Naive thymus-derived CD4-positive, alpha-beta T cell (primary cell): ENCODE measurements around the gene SCGB3A1. TPM values are rescaled to one million over a fixed set of nuclear protein-coding genes. Genes with fewer than 3 reads are reported as not detected.

Experiments
- ATAC-seq: fragments of 150-1000 bp; cut with Tn5 transposase; 2 replicates; pipeline ENCODE4 v1.10.0; 2021; ENCODE audit warnings: mild to moderate bottlenecking, moderate library complexity
- CTCF ChIA-PET: fragments of 350-600 bp; sonication (Branson Sonifier 250); formaldehyde crosslinking; loops from one replicate; lab custom pipeline; 2021; ENCODE audit warnings: antibody characterized with exemption; lab: Charles Lee
- POLR2A ChIA-PET: fragments of 350-600 bp; sonication (Branson Sonifier 250); formaldehyde crosslinking; loops from one replicate; lab custom pipeline; 2021; ENCODE audit warnings: antibody characterized with exemption, inconsistent platforms; lab: Charles Lee
- DNase-seq, 9 donors: peaks; one replicate each; pipeline versions ENCODE4 v3.0.0 to v3.0.0-alpha.2; 2020 to 2022; ENCODE audit warnings: mixed read lengths in 1 of 9
- H3K27ac ChIP-seq: one replicate; pipeline ENCODE4 v1.7.0; 2013; ENCODE audit warnings: mild to moderate bottlenecking, low read depth, low read length, moderate library complexity
- H3K27me3 ChIP-seq, 2 donors: one replicate each; pipeline ENCODE4 v1.7.0; 2013; ENCODE audit warnings: low read length in 2 of 2, mild to moderate bottlenecking in 2 of 2, moderate library complexity in 2 of 2; ENCODE audit not compliant: control insufficient read depth in 2 of 2, insufficient read depth in 2 of 2
- H3K36me3 ChIP-seq, 3 experiments: 1 replicate in 2 of 3; 2 replicates in 1 of 3; pipeline ENCODE4 v1.7.0; 2013; ENCODE audit warnings: low read length in 3 of 3, mild to moderate bottlenecking in 3 of 3, moderate library complexity in 1 of 3; ENCODE audit not compliant: insufficient read depth in 3 of 3, control insufficient read depth in 2 of 3
- H3K4me1 ChIP-seq, 2 donors: one replicate each; pipeline ENCODE4 v1.7.0; 2013; ENCODE audit warnings: low read length in 2 of 2, mild to moderate bottlenecking in 2 of 2, moderate library complexity in 1 of 2; ENCODE audit not compliant: control insufficient read depth in 2 of 2, insufficient read depth in 2 of 2
- H3K4me3 ChIP-seq: 2 replicates; pipeline ENCODE4 v1.7.0; 2013; ENCODE audit warnings: mild to moderate bottlenecking, low read length
- H3K9me3 ChIP-seq, 3 experiments: 1 replicate in 2 of 3; 2 replicates in 1 of 3; pipeline ENCODE4 v1.7.0; 2013; ENCODE audit warnings: low read length in 3 of 3; ENCODE audit not compliant: control insufficient read depth in 2 of 3
- H3K27ac Mint-ChIP-seq, 9 donors: one replicate each; pipeline ENCODE4 v1.8.0; 2020 to 2022; ENCODE audit warnings: mixed read lengths in 9 of 9, mild to moderate bottlenecking in 8 of 9, moderate library complexity in 5 of 9, inconsistent platforms in 2 of 9
- H3K27me3 Mint-ChIP-seq, 5 donors: one replicate each; pipeline ENCODE4 v1.8.0; 2021 to 2022; ENCODE audit warnings: mixed read lengths in 5 of 5, mild to moderate bottlenecking in 1 of 5
- H3K36me3 Mint-ChIP-seq, 5 donors: one replicate each; pipeline ENCODE4 v1.8.0; 2020 to 2022; ENCODE audit warnings: mixed read lengths in 5 of 5, mild to moderate bottlenecking in 3 of 5, inconsistent platforms in 1 of 5
- H3K4me1 Mint-ChIP-seq, 7 donors: one replicate each; pipeline ENCODE4 v1.8.0; 2020 to 2022; ENCODE audit warnings: mixed read lengths in 7 of 7, mild to moderate bottlenecking in 3 of 7, inconsistent platforms in 1 of 7
- H3K4me3 Mint-ChIP-seq, 10 donors: one replicate each; pipeline ENCODE4 v1.8.0; 2020 to 2022; ENCODE audit warnings: mild to moderate bottlenecking in 10 of 10, mixed read lengths in 10 of 10, moderate library complexity in 6 of 10, inconsistent platforms in 2 of 10
- H3K9me3 Mint-ChIP-seq, 11 donors: one replicate each; pipeline ENCODE4 v1.8.0; 2020 to 2022; ENCODE audit warnings: mixed read lengths in 11 of 11, mild to moderate bottlenecking in 4 of 11, inconsistent platforms in 1 of 11, moderate library complexity in 1 of 11
- intact Hi-C, 2 donors: fragments of 100-400 bp; cut with micrococcal nuclease; formaldehyde crosslinking; loops; one replicate each; pipeline ENCODE4 v1.15.1; 2023
- polyA plus RNA-seq, 2 donors: library from polyadenylated mRNA; unstranded; fragments of 300-500 nt; fragmentation: Illumina TruSeq; gene quantifications; one replicate each; pipeline ENCODE4 v1.2.3, GENCODE V29; 2021
- total RNA-seq, 6 experiments: library from RNA in 5 of 6; stranded (reverse) in 5 of 6; gene quantifications; 1 replicate in 5 of 6; 2 replicates in 1 of 6; pipeline ENCODE4 v1.2.3 and lab custom pipeline; 2021 to 2026

SCGB3A1 gene
- total and polyA plus RNA-seq, 7 experiments from 2014 or later, result 24.3 TPM; not detected in 6

DNA sequence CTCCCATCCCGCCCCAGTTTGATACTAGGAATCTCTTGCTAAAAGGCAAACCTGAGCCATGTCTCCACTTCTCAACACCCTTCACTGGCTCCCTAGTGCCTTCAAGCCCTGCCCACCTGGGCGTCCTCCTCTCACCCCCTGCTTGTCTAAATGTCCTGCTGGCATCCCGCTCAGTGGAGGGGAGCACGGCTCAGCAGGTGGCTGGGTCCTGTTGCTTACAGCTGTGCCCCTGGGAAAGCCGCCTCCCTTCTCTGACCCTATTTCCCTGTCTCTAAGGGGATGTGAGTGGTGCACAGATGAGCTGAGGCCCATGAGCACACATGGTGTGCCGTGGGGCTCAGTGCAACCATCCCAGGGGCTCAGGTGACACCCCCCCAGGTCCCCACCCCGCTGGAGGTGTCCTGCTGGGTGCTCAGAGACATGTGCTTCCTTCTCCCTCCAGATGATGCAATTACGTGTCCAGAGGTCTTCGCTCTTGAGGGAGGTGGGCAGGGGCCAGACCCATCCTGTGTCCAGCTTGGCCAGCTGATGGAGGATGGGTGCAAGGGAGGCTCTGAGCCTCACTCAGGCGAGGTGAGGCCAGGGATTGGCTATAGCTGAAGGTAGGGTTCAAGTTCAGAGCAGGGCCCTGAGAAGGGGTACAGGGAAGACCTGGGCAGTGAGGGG lies 34.0 kb upstream of the SCGB3A1 start:
- CTCF ChIA-PET, result interaction anchor here (0.6 kb wide), 1 partner anchor 150 kb away, joined by 7 read pairs; no protein-coding TSS in a partner anchor
- Histone ChIP-seq H3K27me3 (no peaks in the 10 kb centered on the region), H3K4me3 (no peak overlapping the region), H3K9me3 (no peaks in the 10 kb centered on the region), H3K36me3 (no peaks in the 10 kb centered on the region), H3K27ac (no peak overlapping the region), H3K4me1 (no peaks in the 10 kb centered on the region)
- Mint-ChIP-seq H3K27me3 (no peaks in the 10 kb centered on the region), H3K4me1 (peaks cover 0 to 16% (median 11%) of the 10 kb centered on the region in 7 donors), H3K9me3 (no peaks in the 10 kb centered on the region), H3K27ac (peak overlapping the region in 3 of 9 donors; percentile 4 to 72 (median 53)), H3K4me3 (peak overlapping the region in 2 of 10 donors; percentile 20 to 56), H3K36me3 (no peaks in the 10 kb centered on the region)
- ATAC-seq (no peak), DNase-seq (no peak)
- intact Hi-C loops, result no loop called here
- POLR2A ChIA-PET, result no interaction called here

DNA sequence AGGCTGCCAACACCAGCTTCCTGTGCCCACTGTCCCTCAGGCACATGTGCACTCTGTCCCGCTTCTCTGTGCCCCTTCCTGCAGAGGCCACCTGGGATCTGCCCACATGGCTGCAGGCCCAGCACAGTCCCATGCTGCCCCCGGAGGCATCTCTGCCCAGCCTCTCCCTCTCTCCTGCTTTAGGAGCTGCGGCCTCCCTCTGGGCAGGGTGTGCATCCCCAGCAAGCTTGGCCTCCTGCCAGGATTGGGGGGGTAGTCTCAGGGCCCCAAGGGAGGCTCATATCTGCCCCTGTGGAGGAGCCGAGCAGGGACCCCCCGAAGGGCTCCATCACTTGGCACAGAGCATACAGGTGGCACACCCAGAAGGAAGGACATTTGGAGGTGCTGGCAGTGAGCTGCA lies 33.3 kb upstream of the SCGB3A1 start:
- no peak for DNase-seq
- Mint-ChIP-seq H3K27ac (peak overlapping the region in 1 of 9 donors; percentile 62), H3K36me3 (no peaks in the 10 kb centered on the region), H3K4me1 (peaks cover 0 to 16% (median 11%) of the 10 kb centered on the region in 7 donors), H3K4me3 (peak overlapping the region in 3 of 10 donors; percentile 5 to 61 (median 20)), H3K9me3 (no peaks in the 10 kb centered on the region), H3K27me3 (no peaks in the 10 kb centered on the region)
- no peaks in the 10 kb centered on the region for H3K4me1 ChIP-seq
- H3K36me3 ChIP-seq, result no peaks in the 10 kb centered on the region
- no peaks in the 10 kb centered on the region for H3K9me3 ChIP-seq
- intact Hi-C loops, result no loop called here
- POLR2A ChIA-PET, result no interaction called here
- no peak for ATAC-seq
- H3K4me3 ChIP-seq, result no peak overlapping the region
- H3K27me3 ChIP-seq, result no peaks in the 10 kb centered on the region
- CTCF ChIA-PET, result no interaction called here
- H3K27ac ChIP-seq, result no peak overlapping the region

GRCh38 chr5:180623844-180624243 lies 32.5 kb upstream of the SCGB3A1 start:
- Histone ChIP-seq H3K27me3 (no peaks in the 10 kb centered on the region), H3K36me3 (no peaks in the 10 kb centered on the region), H3K9me3 (no peaks in the 10 kb centered on the region), H3K4me3 (no peak overlapping the region), H3K27ac (no peak overlapping the region), H3K4me1 (no peaks in the 10 kb centered on the region)
- no peaks in the 10 kb centered on the region for H3K27me3 Mint-ChIP-seq
- ChIA-PET POLR2A (no interaction called here), CTCF (no interaction called here)
- no peaks in the 10 kb centered on the region for H3K36me3 Mint-ChIP-seq
- peak overlapping the region in 4 of 9 donors; percentile 28 to 58 (median 40) for H3K27ac Mint-ChIP-seq
- DNase-seq (no peak), ATAC-seq (no peak)
- peaks cover 0 to 16% (median 11%) of the 10 kb centered on the region in 7 donors for H3K4me1 Mint-ChIP-seq
- H3K4me3 Mint-ChIP-seq, result peak overlapping the region in 1 of 10 donors; percentile 20
- intact Hi-C loops, result no loop called here
- no peaks in the 10 kb centered on the region for H3K9me3 Mint-ChIP-seq

DNA sequence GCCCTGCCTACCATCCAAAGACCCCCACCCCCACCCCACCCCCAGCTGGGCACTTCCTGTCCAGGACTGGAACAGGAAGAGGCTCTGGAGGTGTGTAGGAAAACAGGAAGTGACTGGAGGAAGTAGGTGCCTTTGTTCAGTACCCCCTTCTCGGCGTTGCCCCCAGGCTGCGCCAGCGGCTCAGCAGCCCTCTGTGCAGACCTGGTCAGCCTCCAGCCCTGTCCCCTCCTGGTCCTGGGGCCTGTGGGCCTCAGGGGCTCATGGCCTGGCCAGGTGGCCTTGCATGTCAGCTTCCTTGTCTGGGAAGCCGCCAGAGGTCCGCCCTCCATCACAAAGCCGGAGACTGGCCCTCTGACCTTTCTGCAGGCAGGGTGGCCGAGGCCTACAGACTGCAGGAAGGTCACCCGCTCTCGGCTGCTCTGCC lies 32.1 kb upstream of the SCGB3A1 start:
- no peak overlapping the region for H3K27ac ChIP-seq
- no peak for ATAC-seq
- no peak for DNase-seq

DNA sequence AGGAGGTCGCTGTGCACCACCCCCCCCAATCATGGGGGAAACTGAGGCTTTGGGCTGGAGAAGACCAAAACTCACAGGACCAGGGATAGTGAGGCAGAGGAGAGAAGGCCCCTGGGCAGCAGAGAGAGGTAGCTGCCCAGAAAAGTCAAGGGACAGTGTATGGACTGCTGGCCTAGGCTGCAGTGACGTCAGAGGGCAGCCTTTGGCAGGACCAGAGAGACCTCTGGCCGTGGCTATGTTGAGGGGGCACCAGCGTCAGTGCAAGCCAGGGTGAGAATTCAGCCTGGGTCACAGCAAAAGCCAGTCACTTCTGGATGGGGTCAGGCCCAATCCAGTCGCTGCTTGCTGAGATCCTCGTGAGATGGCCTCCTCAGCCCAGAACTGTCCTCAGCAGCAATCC lies 31.6 kb upstream of the SCGB3A1 start:
- no peaks in the 10 kb centered on the region for H3K27me3 ChIP-seq
- H3K4me3 ChIP-seq, result no peak overlapping the region
- ATAC-seq, result no peak
- peaks cover 0 to 16% (median 11%) of the 10 kb centered on the region in 7 donors for H3K4me1 Mint-ChIP-seq
- no peaks in the 10 kb centered on the region for H3K36me3 ChIP-seq
- intact Hi-C loops, result no loop called here
- POLR2A ChIA-PET, result no interaction called here
- CTCF ChIA-PET, result no interaction called here
- H3K9me3 Mint-ChIP-seq, result no peaks in the 10 kb centered on the region
- H3K4me1 ChIP-seq, result no peaks in the 10 kb centered on the region
- no peak for DNase-seq
- no peak overlapping the region for H3K27ac ChIP-seq
- no peaks in the 10 kb centered on the region for H3K36me3 Mint-ChIP-seq
- no peaks in the 10 kb centered on the region for H3K27me3 Mint-ChIP-seq
- peak overlapping the region in 1 of 10 donors; percentile 49 for H3K4me3 Mint-ChIP-seq
- H3K27ac Mint-ChIP-seq, result peak overlapping the region in 2 of 9 donors; percentile 26 to 88
- no peaks in the 10 kb centered on the region for H3K9me3 ChIP-seq

More for the DNA sequence above, 32.1 kb upstream of the SCGB3A1 start:
- H3K4me1 Mint-ChIP-seq, result peaks cover 0 to 16% (median 11%) of the 10 kb centered on the region in 7 donors
- no peaks in the 10 kb centered on the region for H3K4me1 ChIP-seq
- no peaks in the 10 kb centered on the region for H3K36me3 ChIP-seq
- ChIA-PET POLR2A (no interaction called here), CTCF (no interaction called here)
- intact Hi-C loops, result no loop called here
- no peaks in the 10 kb centered on the region for H3K9me3 Mint-ChIP-seq
- H3K9me3 ChIP-seq, result no peaks in the 10 kb centered on the region
- no peaks in the 10 kb centered on the region for H3K27me3 ChIP-seq
- peak overlapping the region in 1 of 10 donors; percentile 20 for H3K4me3 Mint-ChIP-seq
- H3K27ac Mint-ChIP-seq, result peak overlapping the region in 3 of 9 donors; percentile 40 to 58 (median 41)
- H3K27me3 Mint-ChIP-seq, result no peaks in the 10 kb centered on the region
- no peaks in the 10 kb centered on the region for H3K36me3 Mint-ChIP-seq
- no peak overlapping the region for H3K4me3 ChIP-seq

GRCh38 chr5:180621311-180621710 lies 30.0 kb upstream of the SCGB3A1 start:
- ATAC-seq (no peak), DNase-seq (no peak)
- Histone ChIP-seq H3K27ac (no peak overlapping the region), H3K4me1 (no peaks in the 10 kb centered on the region), H3K27me3 (no peaks in the 10 kb centered on the region), H3K4me3 (no peak overlapping the region), H3K9me3 (no peaks in the 10 kb centered on the region), H3K36me3 (no peaks in the 10 kb centered on the region)
- intact Hi-C loops, result no loop called here
- POLR2A ChIA-PET, result interaction anchor here (0.7 kb wide), 1 partner anchor 15 kb away, joined by 3 read pairs; no protein-coding TSS in a partner anchor
- no peaks in the 10 kb centered on the region for H3K36me3 Mint-ChIP-seq
- H3K4me1 Mint-ChIP-seq, result peaks cover 0 to 16% (median 11%) of the 10 kb centered on the region in 7 donors
- no peaks in the 10 kb centered on the region for H3K27me3 Mint-ChIP-seq
- H3K9me3 Mint-ChIP-seq, result no peaks in the 10 kb centered on the region
- CTCF ChIA-PET, result no interaction called here
- peak overlapping the region in 1 of 10 donors; percentile 16 for H3K4me3 Mint-ChIP-seq
- no peak overlapping the region for H3K27ac Mint-ChIP-seq

DNA sequence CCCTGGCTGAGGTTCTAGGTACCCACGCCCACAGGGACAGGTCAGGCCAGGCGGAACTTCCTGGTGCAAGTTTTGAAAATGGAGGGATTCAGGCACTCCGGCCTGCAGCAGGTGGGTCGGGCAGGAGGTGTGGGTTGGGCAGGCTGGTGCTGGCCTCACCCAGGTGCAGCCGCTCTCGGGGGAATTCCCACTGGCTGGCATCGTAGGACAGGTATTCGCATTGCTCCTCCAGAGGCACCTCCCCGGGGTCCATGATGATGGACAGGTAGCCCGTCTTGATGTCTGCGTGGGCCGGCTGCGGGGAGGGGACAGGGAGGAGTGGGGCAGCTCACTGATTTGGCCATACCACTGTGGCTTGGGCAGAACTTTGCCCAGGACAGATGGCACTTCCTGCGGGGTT lies 28.7 kb upstream of the SCGB3A1 start:
- Histone ChIP-seq H3K9me3 (no peaks in the 10 kb centered on the region), H3K4me3 (no peak overlapping the region), H3K27me3 (no peaks in the 10 kb centered on the region), H3K27ac (no peak overlapping the region), H3K4me1 (no peaks in the 10 kb centered on the region), H3K36me3 (no peaks in the 10 kb centered on the region)
- CTCF ChIA-PET, result interaction anchor here (1.5 to 1.7 kb wide), 3 partner anchors 8 to 99 kb away, joined by 3 to 8 read pairs (median 5); no protein-coding TSS in a partner anchor
- Mint-ChIP-seq H3K9me3 (no peaks in the 10 kb centered on the region), H3K4me3 (peak overlapping the region in 1 of 10 donors; percentile 71), H3K27ac (no peak overlapping the region), H3K36me3 (no peaks in the 10 kb centered on the region), H3K4me1 (peaks cover 0 to 16% (median 11%) of the 10 kb centered on the region in 7 donors), H3K27me3 (no peaks in the 10 kb centered on the region)
- ATAC-seq (no peak), DNase-seq (no peak)
- intact Hi-C loops, result no loop called here
- POLR2A ChIA-PET, result no interaction called here
